HepG2 (cell line): ENCODE data around the gene JUND. TPM values are rescaled to one million over a fixed set of nuclear protein-coding genes. Genes with fewer than 3 reads are reported as not detected.

Experiments used
- CHD4 ChIP-seq: fragments of 200-600 bp; sonication (generic); IDR thresholded peaks from 2 replicates; pipeline ENCODE4 v1.7.0; 2017; ENCODE audit warnings: mild to moderate bottlenecking, low read length, borderline replicate concordance
- HES4 ChIP-seq: sonication (generic); formaldehyde crosslinking; IDR thresholded peaks from 2 replicates; pipeline ENCODE4 v1.9.0; 2021; ENCODE audit warnings: mild to moderate bottlenecking, missing genetic modification reagents, borderline replicate concordance
- MBD4 ChIP-seq: IDR thresholded peaks from 2 replicates; pipeline ENCODE4 v1.6.1; 2012; ENCODE audit warnings: low read length, inconsistent platforms, borderline replicate concordance
- MEF2D ChIP-seq: sonication (generic); formaldehyde crosslinking; IDR thresholded peaks from 2 replicates; pipeline ENCODE4 v1.5.1; 2020; ENCODE audit warnings: mild to moderate bottlenecking, missing genetic modification reagents
- NAIF1 ChIP-seq: sonication (generic); formaldehyde crosslinking; IDR thresholded peaks from 2 replicates; pipeline ENCODE4 v1.5.0; 2020; ENCODE audit warnings: mild to moderate bottlenecking, missing genetic modification reagents, borderline replicate concordance
- PCBP2 ChIP-seq: fragments of 200-400 bp; formaldehyde crosslinking; optimal IDR thresholded peaks from 2 replicates; pipeline ENCODE3; 2018; ENCODE audit warnings: low read length, low read depth; ENCODE audit not compliant: poor library complexity, severe bottlenecking
- RBFOX2 ChIP-seq: fragments of 200-400 bp; formaldehyde crosslinking; IDR thresholded peaks from 2 replicates; pipeline ENCODE4 v1.6.1; 2017; ENCODE audit warnings: low read depth, mild to moderate bottlenecking, low read length
- TRAFD1 ChIP-seq: sonication (generic); formaldehyde crosslinking; IDR thresholded peaks from 2 replicates; pipeline ENCODE4 v1.5.1; 2020; ENCODE audit warnings: missing genetic modification reagents, mild to moderate bottlenecking, borderline replicate concordance
- ZBTB20 ChIP-seq: sonication (generic); formaldehyde crosslinking; IDR thresholded peaks from 2 replicates; pipeline ENCODE4 v1.8.1; 2023; ENCODE audit warnings: missing genetic modification reagents, low read depth, mild to moderate bottlenecking, borderline replicate concordance
- ZBTB37 ChIP-seq: sonication (generic); formaldehyde crosslinking; IDR thresholded peaks from 2 replicates; pipeline ENCODE4 v1.4.0; 2020; ENCODE audit warnings: mild to moderate bottlenecking, missing genetic modification reagents
- ZNF263 ChIP-seq: sonication (generic); formaldehyde crosslinking; IDR thresholded peaks from 2 replicates; pipeline ENCODE4 v1.4.0; 2020; ENCODE audit warnings: missing genetic modification reagents
- ZNF3 ChIP-seq: IDR thresholded peaks from 2 replicates; pipeline ENCODE4 v1.7.0; 2017; ENCODE audit warnings: inconsistent platforms
- ZNF335 ChIP-seq: sonication (generic); formaldehyde crosslinking; IDR thresholded peaks from 2 replicates; pipeline ENCODE4 v1.4.0; 2020; ENCODE audit warnings: missing genetic modification reagents
- ZNF510 ChIP-seq: sonication (generic); formaldehyde crosslinking; IDR thresholded peaks from 2 replicates; pipeline ENCODE4 v1.4.0; 2020; ENCODE audit warnings: low read depth, mild to moderate bottlenecking, missing genetic modification reagents
- ZNF75D ChIP-seq: sonication (generic); formaldehyde crosslinking; IDR thresholded peaks from 2 replicates; pipeline ENCODE4 v1.8.1; 2023; ENCODE audit warnings: missing genetic modification reagents, mild to moderate bottlenecking, borderline replicate concordance
- polyA plus RNA-seq, 8 experiments: library from polyadenylated mRNA; depleted of rRNA in 3 of 8; stranded (reverse) in 7 of 8; unstranded in 1 of 8; fragments of >200 nt; fragmentation: Illumina TruSeq in 4 of 8; extraction: Trizol in 4 of 8; gene quantifications; 2 replicates each; pipeline versions ENCODE4 v1.2.1 to v1.2.3, GENCODE V29; 2011 to 2016; ENCODE audit warnings: low read depth in 4 of 8, missing spikeins in 1 of 8, mixed read lengths in 1 of 8; ENCODE audit not compliant: insufficient read depth in 1 of 8
- total RNA-seq, 5 experiments: library from RNA; depleted of rRNA; stranded (reverse); fragments of >200 nt; fragmentation: Illumina TruSeq; extraction: Trizol; gene quantifications; 2 replicates each; pipeline ENCODE4 v1.2.3, GENCODE V29; 2016; ENCODE audit warnings: low read depth in 1 of 5
- TF ChIP-seq, protein P1 (sequence below): sonication (generic); formaldehyde crosslinking; IDR thresholded peaks from 2 replicates; pipeline ENCODE4 v1.4.0; 2020; ENCODE audit warnings: missing genetic modification reagents, borderline replicate concordance
- TF ChIP-seq, protein P2 (sequence below): IDR thresholded peaks from 2 replicates; pipeline ENCODE4 v1.4.0; 2020; ENCODE audit warnings: mild to moderate bottlenecking, missing genetic modification reagents
- TF ChIP-seq, protein P3 (sequence below): IDR thresholded peaks from 2 replicates; pipeline ENCODE4 v1.6.1; 2016; ENCODE audit warnings: missing genetic modification reagents, missing compliant biosample characterization

The JUND gene
- total and polyA plus RNA-seq, 2 of the 13 experiments (the other 11 are each of a cell fraction or from before 2014, with no cell fraction given) = 41.2 to 59.8 TPM

DNA sequence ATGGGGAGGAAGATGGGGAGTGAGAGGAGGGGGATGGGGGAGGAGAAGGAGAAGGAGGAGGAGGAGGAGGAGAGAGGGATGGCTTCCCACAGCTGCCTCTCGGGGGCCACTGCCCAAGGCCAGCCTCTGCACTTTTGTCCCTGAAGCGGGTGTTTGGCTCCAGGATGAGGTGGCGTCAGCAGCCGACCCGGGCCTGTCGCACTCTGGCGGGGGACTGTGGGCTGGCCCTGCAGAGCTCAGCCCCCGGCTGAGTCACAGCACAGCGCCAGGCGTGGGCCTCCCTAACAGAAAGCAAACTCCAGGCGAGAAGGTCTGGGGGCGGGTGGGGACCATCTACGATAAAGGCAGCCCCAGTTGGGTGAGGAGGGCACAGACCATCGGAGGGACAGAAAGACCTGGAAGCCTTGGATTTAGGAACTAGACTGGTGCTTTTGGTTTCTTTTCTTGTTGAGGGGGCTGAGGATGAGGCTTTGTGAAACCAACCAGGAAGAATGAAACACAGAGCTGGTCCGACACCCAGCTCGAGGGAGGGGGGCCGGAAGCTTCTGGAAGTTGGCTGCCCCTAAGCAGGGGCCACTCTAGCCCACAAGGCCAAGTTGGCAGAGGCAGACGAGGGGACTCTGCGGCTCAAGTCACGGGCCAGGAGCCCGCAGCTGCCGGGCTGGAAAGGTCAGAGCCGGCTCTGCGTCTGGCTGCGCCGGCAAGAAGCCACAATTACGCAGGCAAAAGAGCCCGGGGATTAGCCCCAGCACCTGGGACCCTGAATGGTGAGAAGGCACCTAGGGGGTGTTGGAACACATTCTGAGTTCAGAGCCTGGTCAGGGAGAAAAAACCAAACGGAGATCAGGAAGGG lies 23.3 kb upstream of the JUND start (continued):
- TF ChIP-seq, protein P1, sequence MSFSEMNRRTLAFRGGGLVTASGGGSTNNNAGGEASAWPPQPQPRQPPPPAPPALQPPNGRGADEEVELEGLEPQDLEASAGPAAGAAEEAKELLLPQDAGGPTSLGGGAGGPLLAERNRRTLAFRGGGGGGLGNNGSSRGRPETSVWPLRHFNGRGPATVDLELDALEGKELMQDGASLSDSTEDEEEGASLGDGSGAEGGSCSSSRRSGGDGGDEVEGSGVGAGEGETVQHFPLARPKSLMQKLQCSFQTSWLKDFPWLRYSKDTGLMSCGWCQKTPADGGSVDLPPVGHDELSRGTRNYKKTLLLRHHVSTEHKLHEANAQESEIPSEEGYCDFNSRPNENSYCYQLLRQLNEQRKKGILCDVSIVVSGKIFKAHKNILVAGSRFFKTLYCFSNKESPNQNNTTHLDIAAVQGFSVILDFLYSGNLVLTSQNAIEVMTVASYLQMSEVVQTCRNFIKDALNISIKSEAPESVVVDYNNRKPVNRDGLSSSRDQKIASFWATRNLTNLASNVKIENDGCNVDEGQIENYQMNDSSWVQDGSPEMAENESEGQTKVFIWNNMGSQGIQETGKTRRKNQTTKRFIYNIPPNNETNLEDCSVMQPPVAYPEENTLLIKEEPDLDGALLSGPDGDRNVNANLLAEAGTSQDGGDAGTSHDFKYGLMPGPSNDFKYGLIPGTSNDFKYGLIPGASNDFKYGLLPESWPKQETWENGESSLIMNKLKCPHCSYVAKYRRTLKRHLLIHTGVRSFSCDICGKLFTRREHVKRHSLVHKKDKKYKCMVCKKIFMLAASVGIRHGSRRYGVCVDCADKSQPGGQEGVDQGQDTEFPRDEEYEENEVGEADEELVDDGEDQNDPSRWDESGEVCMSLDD = no peak
- TF ChIP-seq ZNF75D (CRISPR knock-in tag) = no peak
- peak; percentile 97 for TF ChIP-seq ZNF263 (CRISPR knock-in tag)
- TF ChIP-seq PCBP2 = peak; percentile 99
- TF ChIP-seq ZBTB37 = no peak
- TF ChIP-seq, protein P2, sequence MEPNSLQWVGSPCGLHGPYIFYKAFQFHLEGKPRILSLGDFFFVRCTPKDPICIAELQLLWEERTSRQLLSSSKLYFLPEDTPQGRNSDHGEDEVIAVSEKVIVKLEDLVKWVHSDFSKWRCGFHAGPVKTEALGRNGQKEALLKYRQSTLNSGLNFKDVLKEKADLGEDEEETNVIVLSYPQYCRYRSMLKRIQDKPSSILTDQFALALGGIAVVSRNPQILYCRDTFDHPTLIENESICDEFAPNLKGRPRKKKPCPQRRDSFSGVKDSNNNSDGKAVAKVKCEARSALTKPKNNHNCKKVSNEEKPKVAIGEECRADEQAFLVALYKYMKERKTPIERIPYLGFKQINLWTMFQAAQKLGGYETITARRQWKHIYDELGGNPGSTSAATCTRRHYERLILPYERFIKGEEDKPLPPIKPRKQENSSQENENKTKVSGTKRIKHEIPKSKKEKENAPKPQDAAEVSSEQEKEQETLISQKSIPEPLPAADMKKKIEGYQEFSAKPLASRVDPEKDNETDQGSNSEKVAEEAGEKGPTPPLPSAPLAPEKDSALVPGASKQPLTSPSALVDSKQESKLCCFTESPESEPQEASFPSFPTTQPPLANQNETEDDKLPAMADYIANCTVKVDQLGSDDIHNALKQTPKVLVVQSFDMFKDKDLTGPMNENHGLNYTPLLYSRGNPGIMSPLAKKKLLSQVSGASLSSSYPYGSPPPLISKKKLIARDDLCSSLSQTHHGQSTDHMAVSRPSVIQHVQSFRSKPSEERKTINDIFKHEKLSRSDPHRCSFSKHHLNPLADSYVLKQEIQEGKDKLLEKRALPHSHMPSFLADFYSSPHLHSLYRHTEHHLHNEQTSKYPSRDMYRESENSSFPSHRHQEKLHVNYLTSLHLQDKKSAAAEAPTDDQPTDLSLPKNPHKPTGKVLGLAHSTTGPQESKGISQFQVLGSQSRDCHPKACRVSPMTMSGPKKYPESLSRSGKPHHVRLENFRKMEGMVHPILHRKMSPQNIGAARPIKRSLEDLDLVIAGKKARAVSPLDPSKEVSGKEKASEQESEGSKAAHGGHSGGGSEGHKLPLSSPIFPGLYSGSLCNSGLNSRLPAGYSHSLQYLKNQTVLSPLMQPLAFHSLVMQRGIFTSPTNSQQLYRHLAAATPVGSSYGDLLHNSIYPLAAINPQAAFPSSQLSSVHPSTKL (CRISPR knock-in tag) = peak; percentile 55
- TF ChIP-seq RBFOX2 = peak; percentile 82
- TF ChIP-seq CHD4 = no peak
- peak; percentile 73; the same call in 1 of the 2 replicates for TF ChIP-seq ZNF335 (CRISPR knock-in tag)
- no peak for TF ChIP-seq NAIF1
- TF ChIP-seq ZNF3 (CRISPR knock-in tag) = no peak
- TF ChIP-seq HES4 (CRISPR knock-in tag) = 0 out of 2 replicates have a peak, but pooled peaks have one; percentile 4
- TF ChIP-seq MEF2D = peak; percentile 75
- no peak for TF ChIP-seq MBD4
- 0 out of 2 replicates have a peak, but pooled peaks have one; percentile 76 for TF ChIP-seq ZNF510
- peak; percentile 44; the same call in 1 of the 2 replicates for TF ChIP-seq ZBTB20 (CRISPR knock-in tag)
- TF ChIP-seq TRAFD1 = no peak
- TF ChIP-seq, protein P3, sequence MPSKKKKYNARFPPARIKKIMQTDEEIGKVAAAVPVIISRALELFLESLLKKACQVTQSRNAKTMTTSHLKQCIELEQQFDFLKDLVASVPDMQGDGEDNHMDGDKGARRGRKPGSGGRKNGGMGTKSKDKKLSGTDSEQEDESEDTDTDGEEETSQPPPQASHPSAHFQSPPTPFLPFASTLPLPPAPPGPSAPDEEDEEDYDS (CRISPR knock-in tag) = peak; percentile 56; the same call in 1 of the 2 replicates
